IMR-90 (cell line): ENCODE data around the gene CAMTA1. TPM values are rescaled to one million over a fixed set of nuclear protein-coding genes. Genes with fewer than 3 reads are reported as not detected.

ENCODE experiments used
- ATAC-seq: fragments of 200-7000 bp; cut with Tn5 transposase; 2 replicates; pipeline ENCODE4 v1.9.1; 2020; ENCODE audit warnings: low read depth, mild to moderate bottlenecking, moderate library complexity
- BruUV-seq: library from RNA; stranded (reverse); fragments of 400-500 nt; replicated peaks from 2 replicates; lab custom pipeline; 2021; lab: Mats Ljungman, UMichigan
- CTCF ChIA-PET: fragments of 300-600 bp; formaldehyde crosslinking; extraction: SDS; loops from one replicate; lab custom pipeline; 2021; ENCODE audit warnings: antibody characterized with exemption; lab: Yijun Ruan, JAX
- POLR2A ChIA-PET: fragments of 300-600 bp; sonication (Branson Sonifier 250); formaldehyde crosslinking; loops from one replicate; lab custom pipeline; 2022; ENCODE audit warnings: antibody characterized with exemption; ENCODE audit not compliant: unreplicated experiment; lab: Charles Lee
- DNase-seq: peaks from one replicate; pipeline ENCODE4 v3.0.0; 2013
- H2AFZ ChIP-seq: replicated peaks from 2 replicates; pipeline ENCODE3; 2013; ENCODE audit warnings: low read length, mild to moderate bottlenecking; ENCODE audit not compliant: poor library complexity
- H2AK5ac ChIP-seq: 2 replicates; pipeline ENCODE4 v1.6.1; 2013; ENCODE audit warnings: low read depth, low read length, inconsistent platforms
- H2AK9ac ChIP-seq: replicated peaks from 2 replicates; pipeline ENCODE3; 2013; ENCODE audit warnings: mild to moderate bottlenecking, low read depth, low read length, moderate library complexity; ENCODE audit not compliant: poor library complexity
- H2BK120ac ChIP-seq: 2 replicates; pipeline ENCODE4 v1.6.1; 2013; ENCODE audit warnings: low read depth, low read length, inconsistent platforms
- H2BK15ac ChIP-seq: 3 replicates; pipeline ENCODE4 v1.6.1; 2013; ENCODE audit warnings: low read depth, low read length, inconsistent platforms
- H2BK20ac ChIP-seq: 2 replicates; pipeline ENCODE4 v1.6.1; 2013; ENCODE audit warnings: low read depth, mild to moderate bottlenecking, inconsistent platforms, low read length, moderate library complexity
- H2BK5ac ChIP-seq: 2 replicates; pipeline ENCODE4 v1.6.1; 2013; ENCODE audit warnings: mild to moderate bottlenecking, low read depth, low read length, inconsistent platforms; ENCODE audit not compliant: poor library complexity, severe bottlenecking
- H3K14ac ChIP-seq: replicated peaks from 2 replicates; pipeline ENCODE4 v1.6.1; 2013; ENCODE audit warnings: low read depth, low read length, inconsistent platforms
- H3K18ac ChIP-seq: 2 replicates; pipeline ENCODE4 v1.6.1; 2013; ENCODE audit warnings: low read depth, low read length, control low read depth
- H3K23ac ChIP-seq: 2 replicates; pipeline ENCODE4 v1.6.1; 2013; ENCODE audit warnings: low read depth, low read length, inconsistent platforms
- H3K27ac ChIP-seq: 2 replicates; pipeline ENCODE4 v1.5.1; 2013; ENCODE audit warnings: mild to moderate bottlenecking, control low read depth, low read length; ENCODE audit not compliant: insufficient read depth
- H3K27me3 ChIP-seq: 2 replicates; pipeline ENCODE4 v1.6.1; 2013; ENCODE audit warnings: low read length; ENCODE audit not compliant: control insufficient read depth, insufficient read depth
- H3K36me3 ChIP-seq: 2 replicates; pipeline ENCODE4 v1.6.1; 2013; ENCODE audit warnings: low read length, mixed read lengths; ENCODE audit not compliant: control insufficient read depth, insufficient read depth
- H3K4ac ChIP-seq: 2 replicates; pipeline ENCODE4 v1.6.1; 2013; ENCODE audit warnings: low read depth, low read length, inconsistent platforms
- H3K4me1 ChIP-seq: 2 replicates; pipeline ENCODE4 v1.6.1; 2013; ENCODE audit warnings: low read length, mixed read lengths; ENCODE audit not compliant: control insufficient read depth, insufficient read depth
- H3K4me2 ChIP-seq: 2 replicates; pipeline ENCODE4 v1.6.1; 2013; ENCODE audit warnings: low read depth, mild to moderate bottlenecking, control low read depth, low read length, moderate library complexity
- H3K4me3 ChIP-seq: 2 replicates; pipeline ENCODE4 v1.5.1; 2013; ENCODE audit warnings: low read depth, mild to moderate bottlenecking, control low read depth, low read length, moderate library complexity; ENCODE audit not compliant: insufficient read depth
- H3K56ac ChIP-seq: 2 replicates; pipeline ENCODE4 v1.6.1; 2013; ENCODE audit warnings: low read length, inconsistent platforms; ENCODE audit not compliant: insufficient read depth; ENCODE audit errors: extremely low read depth
- H3K79me1 ChIP-seq, 2 experiments: 2 replicates each; pipeline ENCODE4 v1.6.1; 2013; ENCODE audit warnings: low read length in 2 of 2, inconsistent platforms in 1 of 2, low read depth in 1 of 2
- H3K9ac ChIP-seq: 2 replicates; pipeline ENCODE4 v1.6.1; 2013; ENCODE audit warnings: low read depth, low read length, control low read depth
- H3K9me1 ChIP-seq: 2 replicates; pipeline ENCODE4 v1.6.1; 2013; ENCODE audit warnings: low read length, inconsistent platforms; ENCODE audit not compliant: insufficient read depth
- H3K9me3 ChIP-seq: 2 replicates; pipeline ENCODE4 v1.6.1; 2013; ENCODE audit warnings: low read length; ENCODE audit not compliant: control insufficient read depth, insufficient read depth
- H4K20me1 ChIP-seq: 2 replicates; pipeline ENCODE4 v1.6.1; 2013; ENCODE audit warnings: low read length, inconsistent platforms; ENCODE audit not compliant: insufficient read depth
- H4K5ac ChIP-seq: 2 replicates; pipeline ENCODE4 v1.6.1; 2013; ENCODE audit warnings: mild to moderate bottlenecking, low read depth, low read length, control low read depth
- H4K8ac ChIP-seq, 2 experiments: 2 replicates each; pipeline ENCODE4 v1.6.1; 2013; ENCODE audit warnings: low read depth in 2 of 2, low read length in 2 of 2, control low read depth in 1 of 2, inconsistent platforms in 1 of 2
- H4K91ac ChIP-seq: 2 replicates; pipeline ENCODE4 v1.6.1; 2013; ENCODE audit warnings: low read depth, low read length, inconsistent platforms; ENCODE audit not compliant: insufficient read depth
- BHLHE40 ChIP-seq: fragments of 150-350 bp; IDR thresholded peaks from 2 replicates; pipeline ENCODE4 v1.6.1; 2016; ENCODE audit warnings: mild to moderate bottlenecking, low read depth, low read length
- CEBPB ChIP-seq: IDR thresholded peaks from 2 replicates; pipeline ENCODE4 v1.6.1; 2012; ENCODE audit warnings: low read depth, low read length, improper control_type of control experiment
- CHD1 ChIP-seq: IDR thresholded peaks from 2 replicates; pipeline ENCODE4 v1.6.1; 2012; ENCODE audit warnings: low read depth, low read length, improper control_type of control experiment
- FOS ChIP-seq: fragments of 150-350 bp; IDR thresholded peaks from 2 replicates; pipeline ENCODE4 v1.6.1; 2016; ENCODE audit warnings: low read depth, low read length
- MAFK ChIP-seq: IDR thresholded peaks from 2 replicates; pipeline ENCODE4 v1.6.1; 2012; ENCODE audit warnings: low read depth, low read length, improper control_type of control experiment
- MAZ ChIP-seq: IDR thresholded peaks from 2 replicates; pipeline ENCODE4 v1.6.1; 2012; ENCODE audit warnings: low read depth, mild to moderate bottlenecking, low read length, improper control_type of control experiment, moderate library complexity, borderline replicate concordance
- MXI1 ChIP-seq: IDR thresholded peaks from 2 replicates; pipeline ENCODE4 v1.6.1; 2012; ENCODE audit warnings: low read depth, mild to moderate bottlenecking, low read length, moderate library complexity, borderline replicate concordance
- NFE2L2 ChIP-seq: fragments of 150-350 bp; IDR thresholded peaks from 2 replicates; pipeline ENCODE4 v1.6.1; 2016; ENCODE audit warnings: low read depth, mild to moderate bottlenecking, low read length
- POLR2A ChIP-seq: IDR thresholded peaks from 2 replicates; pipeline ENCODE4 v1.6.1; 2012; ENCODE audit warnings: mild to moderate bottlenecking, low read depth, low read length
- RAD21 ChIP-seq: IDR thresholded peaks from 2 replicates; pipeline ENCODE4 v1.6.1; 2012; ENCODE audit warnings: low read length, improper control_type of control experiment
- RCOR1 ChIP-seq: IDR thresholded peaks from 2 replicates; pipeline ENCODE4 v1.6.1; 2012; ENCODE audit warnings: mild to moderate bottlenecking, low read length, improper control_type of control experiment; ENCODE audit not compliant: insufficient replicate concordance
- RFX5 ChIP-seq: IDR thresholded peaks from 2 replicates; pipeline ENCODE4 v1.8.0; 2012; ENCODE audit warnings: low read depth, mild to moderate bottlenecking, low read length, moderate library complexity
- SMC3 ChIP-seq: fragments of 150-350 bp; IDR thresholded peaks from 2 replicates; pipeline ENCODE4 v1.6.1; 2016; ENCODE audit warnings: low read depth, mild to moderate bottlenecking, antibody characterized with exemption, low read length, moderate library complexity
- WGBS, 2 experiments: methylation state at CpG; one replicate each; pipeline versions ENCODE4 v1.1.5 to v1.1.7; 2013; ENCODE audit warnings: missing lambda C conversion rate in 2 of 2; ENCODE audit not compliant: insufficient read length in 1 of 2; ENCODE audit errors: extremely low coverage in 2 of 2; 5-methylcytosine and 5-hydroxymethylcytosine counted together
- dilution Hi-C: fragments of 300-500 bp; cut with HindIII; formaldehyde crosslinking; loops from one replicate; pipeline ENCODE4 v1.14.3; 2018; ENCODE audit warnings: low sequenced_read_pairs; ENCODE audit not compliant: unreplicated experiment
- in situ Hi-C: fragments of 300-500 bp; cut with MboI; formaldehyde crosslinking; loops from 3 replicates; pipeline ENCODE4 v1.14.3; 2019; ENCODE audit warnings: low sequenced_read_pairs, inconsistent platforms, mixed read lengths
- intact Hi-C: fragments of 100-400 bp; cut with micrococcal nuclease; formaldehyde crosslinking; loops from 2 replicates; pipeline ENCODE4 v1.10.0; 2022
- polyA plus RNA-seq, 3 experiments: library from polyadenylated mRNA; depleted of rRNA; stranded (reverse); fragments of >200 nt; gene quantifications; 2 replicates each; pipeline ENCODE4 v1.2.3, GENCODE V29; 2012; ENCODE audit warnings: low replicate concordance in 1 of 3
- total RNA-seq: library from RNA; depleted of rRNA; stranded (reverse); fragments of >200 nt; gene quantifications from 2 replicates; pipeline ENCODE4 v1.2.3, GENCODE V29; 2012
- TF ChIP-seq, protein P1 (sequence below): fragments of 150-350 bp; IDR thresholded peaks from 2 replicates; pipeline ENCODE4 v1.6.1; 2016; ENCODE audit warnings: low read depth, mild to moderate bottlenecking, low read length, moderate library complexity, borderline replicate concordance
- TF ChIP-seq, protein P2 (sequence below): fragments of 150-350 bp; IDR thresholded peaks from 2 replicates; pipeline ENCODE4 v1.6.1; 2017; ENCODE audit warnings: mild to moderate bottlenecking, antibody characterized with exemption, low read length, low read depth
- TF ChIP-seq, protein P3 (sequence below): conservative IDR thresholded peaks from 2 replicates; pipeline ENCODE4 v1.5.1; 2012; ENCODE audit warnings: mild to moderate bottlenecking, low read depth, low read length, improper control_type of control experiment

Gene CAMTA1
- total and polyA plus RNA-seq, 2 of the 4 experiments (the other 2 are of a cell fraction) = 35.5 to 74.3 TPM

DNA sequence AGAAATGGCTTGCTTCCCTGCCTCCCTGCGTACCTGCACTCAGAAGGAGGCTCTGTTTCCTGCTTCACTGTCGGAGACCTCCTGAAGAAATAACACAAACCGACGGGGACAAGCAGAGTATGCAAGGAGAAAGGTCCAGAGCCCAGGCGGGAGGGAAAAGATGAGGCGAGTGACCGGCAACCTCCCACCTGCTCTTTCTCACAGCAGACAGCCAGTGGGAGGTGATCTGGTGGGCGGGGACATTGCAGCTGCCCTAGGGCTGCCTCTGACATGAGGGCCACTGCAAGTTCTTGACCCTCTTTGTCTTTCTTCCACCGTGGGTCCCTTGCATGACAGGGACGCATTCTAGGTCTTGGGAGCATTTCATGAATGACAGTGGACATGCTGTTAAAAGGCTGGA lies 368.2 kb downstream of the CAMTA1 start:
- no peak for TF ChIP-seq SMC3
- TF ChIP-seq NFE2L2 = no peak
- TF ChIP-seq MXI1 = no peak
- TF ChIP-seq, protein P1, sequence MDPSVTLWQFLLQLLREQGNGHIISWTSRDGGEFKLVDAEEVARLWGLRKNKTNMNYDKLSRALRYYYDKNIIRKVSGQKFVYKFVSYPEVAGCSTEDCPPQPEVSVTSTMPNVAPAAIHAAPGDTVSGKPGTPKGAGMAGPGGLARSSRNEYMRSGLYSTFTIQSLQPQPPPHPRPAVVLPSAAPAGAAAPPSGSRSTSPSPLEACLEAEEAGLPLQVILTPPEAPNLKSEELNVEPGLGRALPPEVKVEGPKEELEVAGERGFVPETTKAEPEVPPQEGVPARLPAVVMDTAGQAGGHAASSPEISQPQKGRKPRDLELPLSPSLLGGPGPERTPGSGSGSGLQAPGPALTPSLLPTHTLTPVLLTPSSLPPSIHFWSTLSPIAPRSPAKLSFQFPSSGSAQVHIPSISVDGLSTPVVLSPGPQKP = no peak
- TF ChIP-seq RFX5 = no peak
- TF ChIP-seq RAD21 = no peak
- TF ChIP-seq MAZ = no peak
- TF ChIP-seq, protein P2, sequence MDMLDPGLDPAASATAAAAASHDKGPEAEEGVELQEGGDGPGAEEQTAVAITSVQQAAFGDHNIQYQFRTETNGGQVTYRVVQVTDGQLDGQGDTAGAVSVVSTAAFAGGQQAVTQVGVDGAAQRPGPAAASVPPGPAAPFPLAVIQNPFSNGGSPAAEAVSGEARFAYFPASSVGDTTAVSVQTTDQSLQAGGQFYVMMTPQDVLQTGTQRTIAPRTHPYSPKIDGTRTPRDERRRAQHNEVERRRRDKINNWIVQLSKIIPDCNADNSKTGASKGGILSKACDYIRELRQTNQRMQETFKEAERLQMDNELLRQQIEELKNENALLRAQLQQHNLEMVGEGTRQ = no peak
- TF ChIP-seq CHD1 = no peak
- no peak for TF ChIP-seq CEBPB
- TF ChIP-seq POLR2A = no peak
- TF ChIP-seq RCOR1 = no peak
- TF ChIP-seq FOS = no peak
- TF ChIP-seq MAFK = no peak
- no peak for TF ChIP-seq BHLHE40
- TF ChIP-seq, protein P3, sequence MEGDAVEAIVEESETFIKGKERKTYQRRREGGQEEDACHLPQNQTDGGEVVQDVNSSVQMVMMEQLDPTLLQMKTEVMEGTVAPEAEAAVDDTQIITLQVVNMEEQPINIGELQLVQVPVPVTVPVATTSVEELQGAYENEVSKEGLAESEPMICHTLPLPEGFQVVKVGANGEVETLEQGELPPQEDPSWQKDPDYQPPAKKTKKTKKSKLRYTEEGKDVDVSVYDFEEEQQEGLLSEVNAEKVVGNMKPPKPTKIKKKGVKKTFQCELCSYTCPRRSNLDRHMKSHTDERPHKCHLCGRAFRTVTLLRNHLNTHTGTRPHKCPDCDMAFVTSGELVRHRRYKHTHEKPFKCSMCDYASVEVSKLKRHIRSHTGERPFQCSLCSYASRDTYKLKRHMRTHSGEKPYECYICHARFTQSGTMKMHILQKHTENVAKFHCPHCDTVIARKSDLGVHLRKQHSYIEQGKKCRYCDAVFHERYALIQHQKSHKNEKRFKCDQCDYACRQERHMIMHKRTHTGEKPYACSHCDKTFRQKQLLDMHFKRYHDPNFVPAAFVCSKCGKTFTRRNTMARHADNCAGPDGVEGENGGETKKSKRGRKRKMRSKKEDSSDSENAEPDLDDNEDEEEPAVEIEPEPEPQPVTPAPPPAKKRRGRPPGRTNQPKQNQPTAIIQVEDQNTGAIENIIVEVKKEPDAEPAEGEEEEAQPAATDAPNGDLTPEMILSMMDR = no peak
- H3K27me3 ChIP-seq = peaks cover 20% of the 10 kb centered on the region
- in situ Hi-C loops = no loop called here
- H2AK5ac ChIP-seq = no peak overlapping the region
- H3K23ac ChIP-seq = no peak overlapping the region
- no TSS peak for BruUV-seq
- no peak overlapping the region for H3K4ac ChIP-seq
- dilution Hi-C loops = no loop called here
- no peak overlapping the region for H2AFZ ChIP-seq
- no peaks in the 10 kb centered on the region for H4K20me1 ChIP-seq
- no peak overlapping the region for H4K8ac ChIP-seq
- ChIA-PET CTCF (no interaction called here), POLR2A (no interaction called here)
- H4K5ac ChIP-seq = no peak overlapping the region
- H3K9me1 ChIP-seq = no peaks in the 10 kb centered on the region
- H3K9me3 ChIP-seq = no peaks in the 10 kb centered on the region
- no peak overlapping the region for H3K14ac ChIP-seq
- no peak overlapping the region for H3K9ac ChIP-seq
- no peak overlapping the region for H2BK120ac ChIP-seq
- ATAC-seq (no peak), DNase-seq (no peak)
- H3K79me1 ChIP-seq = no peaks in the 10 kb centered on the region
- no peak overlapping the region for H3K4me3 ChIP-seq
- H3K18ac ChIP-seq = no peak overlapping the region
- H3K27ac ChIP-seq = no peak overlapping the region
- H3K4me2 ChIP-seq = no peak overlapping the region
- intact Hi-C loops = no loop called here
- H2BK20ac ChIP-seq = no peak overlapping the region
- no peaks in the 10 kb centered on the region for H3K4me1 ChIP-seq
- H3K56ac ChIP-seq = no peak overlapping the region
- H2BK15ac ChIP-seq = no peak overlapping the region
- no peak overlapping the region for H4K91ac ChIP-seq
- no peaks in the 10 kb centered on the region for H3K36me3 ChIP-seq
- no peak overlapping the region for H2BK5ac ChIP-seq
- no peak overlapping the region for H2AK9ac ChIP-seq
- WGBS, 2 experiments = 50% methylated on average over 2 of the region's 10 CpGs; no CpG with 5 or more reads in 1 of the 2 experiments
